GM18873 (cell line): ENCODE results near the gene BTBD6.
"Not testable (repeated sequence)": the region's sequence is repeated elsewhere in the genome, so short reads cannot be mapped to it uniquely, and the experiment has no call there.

Experiments used
- ATAC-seq: cut with Tn5 transposase; IDR thresholded peaks from one replicate; pipeline ENCODE4 v1.9.1; 2021; ENCODE audit warnings: mild to moderate bottlenecking, moderate library complexity, moderate number of reproducible peaks; ENCODE audit not compliant: unreplicated experiment, low FRiP score

Gene BTBD6

DNA sequence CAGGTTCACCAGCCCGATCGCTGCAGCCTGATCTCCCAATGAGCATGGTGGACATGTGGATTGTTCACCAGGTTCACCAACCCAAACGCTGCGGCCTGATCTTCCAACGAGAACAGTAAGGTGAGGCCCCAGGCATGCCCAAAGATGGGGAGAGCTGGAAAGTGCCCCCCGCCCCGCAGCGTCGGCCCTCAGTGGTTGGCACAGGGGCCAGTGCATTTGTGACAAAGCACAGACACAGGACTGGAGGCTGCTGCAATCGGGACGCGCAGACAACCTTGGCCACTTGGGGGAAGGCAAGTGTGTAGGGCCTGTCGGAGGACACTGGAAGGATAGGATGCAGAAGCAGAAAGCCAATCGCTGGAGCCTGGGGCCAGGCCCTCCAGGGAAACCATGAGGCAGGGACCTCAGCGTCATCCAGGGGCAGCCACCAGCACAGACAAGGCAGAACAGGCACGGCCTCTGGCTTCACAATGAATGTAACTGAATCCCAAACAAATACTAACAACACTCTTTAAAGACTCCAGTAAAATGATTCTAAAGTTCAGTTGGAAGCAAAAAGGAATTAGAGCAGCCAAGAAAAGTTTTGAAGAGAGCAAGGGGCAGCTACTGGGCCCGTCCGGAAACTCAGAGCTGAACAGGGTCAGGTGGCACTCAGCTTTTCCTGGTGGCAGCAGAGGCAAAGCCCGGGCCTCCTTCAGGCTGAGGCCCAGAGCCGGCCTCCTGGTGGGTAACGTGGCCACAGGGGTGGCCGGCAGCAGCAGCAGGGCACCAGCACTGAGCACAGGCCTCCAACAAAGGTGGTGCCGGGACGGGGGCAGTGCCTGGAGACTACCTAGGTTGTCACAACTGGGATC lies 39.1 kb downstream of the BTBD6 start:
- no peak for ATAC-seq

DNA sequence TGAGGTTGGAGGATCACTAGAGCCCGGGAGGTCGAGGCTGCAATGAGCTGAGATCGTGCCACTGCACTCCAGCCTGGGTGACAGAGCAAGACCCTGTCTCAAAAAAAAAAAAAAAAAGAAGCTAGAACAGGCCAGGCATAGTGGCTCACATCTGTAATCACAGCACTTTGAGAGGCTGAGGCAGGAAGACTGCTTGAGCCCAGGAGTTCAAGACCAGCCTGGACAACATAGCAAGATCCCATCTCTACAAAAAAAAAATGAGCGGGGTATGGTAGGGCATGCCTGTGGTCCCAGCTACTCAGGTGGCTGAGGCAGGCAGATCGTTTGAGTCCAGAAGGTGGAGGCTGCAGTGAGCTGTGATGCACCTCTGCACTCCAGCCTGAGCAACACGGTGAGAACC lies 40.6 kb downstream of the BTBD6 start:
- ATAC-seq: not testable (repeated sequence)

- no peak for ATAC-seq
Observed at GRCh38 chr14:105290621-105291346, 42.5 kb downstream of the BTBD6 start.

DNA sequence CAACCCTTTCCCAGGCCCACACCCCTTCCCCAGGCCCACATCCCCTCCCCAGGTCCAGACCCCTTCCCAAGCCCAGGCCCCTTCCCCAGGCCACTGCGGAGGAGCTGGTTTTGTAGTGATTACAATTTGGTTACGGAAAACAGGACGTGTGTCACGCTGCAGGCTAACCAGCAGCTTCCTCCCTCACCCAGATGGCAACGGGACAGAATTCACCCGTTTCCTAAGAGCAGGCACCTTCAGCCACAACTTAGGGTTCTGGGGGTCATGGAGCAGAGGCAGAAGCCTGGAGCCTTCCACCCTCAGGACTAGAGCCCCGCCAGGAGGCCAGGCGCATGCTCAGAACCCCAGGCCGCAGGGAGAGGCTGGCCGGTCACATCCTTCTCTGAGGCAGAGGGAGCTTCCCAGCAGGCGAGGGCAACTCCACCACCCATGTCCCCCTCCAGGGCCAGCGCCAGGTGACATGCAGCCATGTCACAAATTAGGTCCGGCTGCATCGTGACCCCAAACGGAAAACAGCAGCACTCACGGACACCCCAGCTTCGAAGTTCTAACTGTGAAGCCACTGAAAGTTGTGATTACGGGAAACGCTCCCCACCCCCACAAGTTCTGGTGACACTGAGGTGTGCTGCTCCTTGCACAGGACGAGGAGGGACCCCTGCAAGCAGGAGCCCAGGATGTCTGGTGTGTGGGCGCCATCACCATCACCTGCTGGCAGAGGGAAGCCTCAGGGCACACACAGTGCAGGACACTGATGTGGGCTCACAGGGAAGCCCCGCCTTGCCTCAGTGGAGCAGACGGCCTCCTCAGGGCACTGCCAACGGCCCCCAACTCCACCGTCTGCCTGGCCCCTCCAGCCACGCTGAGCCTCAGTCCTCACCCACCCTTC lies 44.7 kb downstream of the BTBD6 start:
- no peak for ATAC-seq

GRCh38 chr14:105294142-105294597 lies 45.8 kb downstream of the BTBD6 start:
- no peak for ATAC-seq

GRCh38 chr14:105297311-105297710 lies 49.0 kb downstream of the BTBD6 start:
- ATAC-seq: not testable (repeated sequence)

DNA sequence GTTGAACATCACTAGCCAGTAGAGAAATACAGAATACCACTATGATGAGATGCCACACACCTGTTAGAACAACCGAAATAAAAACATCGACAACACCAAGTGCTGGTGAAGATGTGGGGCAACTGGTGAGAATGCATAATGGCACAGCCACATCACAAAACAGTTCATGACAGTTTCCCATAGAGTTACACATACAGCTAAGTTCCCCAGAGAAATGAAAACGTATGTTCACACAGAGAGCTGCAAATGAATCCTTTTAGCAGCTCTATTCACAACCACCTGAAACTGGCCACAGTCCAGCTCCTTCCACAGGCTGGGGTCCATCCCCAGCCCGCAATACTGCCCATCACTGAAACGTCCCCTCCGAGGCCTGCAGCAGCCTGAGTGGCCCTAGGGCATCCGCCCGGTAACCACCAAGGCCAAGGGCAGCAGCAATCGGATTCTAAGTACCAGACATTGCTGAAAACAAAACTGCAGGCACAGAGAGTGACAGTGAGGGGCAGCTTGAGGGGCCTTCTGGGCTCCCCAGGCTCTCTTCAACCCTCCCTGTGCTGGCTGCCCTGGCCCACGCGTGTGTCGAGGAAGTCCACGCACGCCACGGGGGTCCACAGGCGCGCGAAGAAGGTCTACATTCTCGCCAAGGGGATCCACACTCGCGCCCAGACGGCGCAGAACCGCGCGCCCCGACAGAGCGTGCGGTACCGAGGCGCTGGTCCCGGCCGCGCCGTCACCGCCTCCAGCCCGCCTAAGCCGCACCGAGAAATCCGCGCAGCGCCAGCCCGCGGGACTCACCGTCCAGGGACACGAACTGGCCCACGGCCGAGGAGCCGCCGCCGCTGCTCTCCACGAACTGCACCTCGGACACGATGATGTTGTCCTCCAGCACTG lies 51.6 kb downstream of the BTBD6 start:
- peak; percentile 6 for ATAC-seq
